ENCODE data around the gene PYGL. TPM values are rescaled to one million over a fixed set of nuclear protein-coding genes. Genes with fewer than 3 reads are reported as not detected.
"Not testable (repeated sequence)": the region's sequence is repeated elsewhere in the genome, so short reads cannot be mapped to it uniquely, and the experiment has no call there.

The PYGL gene
- total RNA-seq, 1 experiment from 2014 or later: 23.0 TPM

GRCh38 chr14:50920482-50921230, 23.6 kb downstream of the PYGL start:
- TF ChIP-seq POLR2AphosphoS5 (IDR thresholded peaks at IDR 0.05; ENCODE audit: low read depth, low read length) (no peak), CTCF (IDR thresholded peaks at IDR 0.05) (no peak), REST (IDR thresholded peaks at IDR 0.05; ENCODE audit: insufficient read depth in 1 of 2, low read depth in 2 of 2, low read length in 1 of 2) (no peak), TCF7L2 (IDR thresholded peaks at IDR 0.05; ENCODE audit: low read depth, low read length) (no peak)
- H3K27me3 ChIP-seq (ENCODE audit: control insufficient read depth, insufficient read depth, low read length): no peaks in the 10 kb centered on the region
- no TSS peak for BruUV-seq (replicated peaks)
- intact Hi-C loops (cut with micrococcal nuclease; ENCODE audit: unreplicated experiment): no loop called here
- H3K9me3 ChIP-seq (ENCODE audit: control insufficient read depth, insufficient read depth, low read depth, low read length): no peaks in the 10 kb centered on the region
- ChIA-PET CTCF (no interaction called here), POLR2A (no interaction called here)
- no peak overlapping the region for H3K4me3 ChIP-seq (ENCODE audit: low read depth in 2 of 2, low read length in 2 of 2)
- in situ Hi-C loops (cut with HindIII; ENCODE audit: low pct_unique_long_range_greater_than_20kb, low sequenced_read_pairs): no loop called here
- ATAC-seq: no peak
- no peaks in the 10 kb centered on the region for H3K4me1 ChIP-seq (ENCODE audit: control insufficient read depth, insufficient read depth, low read length)
- H3K36me3 ChIP-seq (ENCODE audit: control insufficient read depth, insufficient read depth, low read length): no peaks in the 10 kb centered on the region
- no peak overlapping the region for H3K27ac ChIP-seq (ENCODE audit: low read length)
- DNase-seq (ENCODE audit: low read depth, low spot score): no peak

GRCh38 chr14:50919524-50919923, 24.8 kb downstream of the PYGL start:
- POLR2A ChIA-PET; intact Hi-C loops (cut with micrococcal nuclease; ENCODE audit: unreplicated experiment): not testable (repeated sequence)

GRCh38 chr14:50917449-50917848, 26.8 kb downstream of the PYGL start:
- in situ Hi-C loops (cut with HindIII; ENCODE audit: low pct_unique_long_range_greater_than_20kb, low sequenced_read_pairs) (no loop called here), intact Hi-C loops (cut with micrococcal nuclease; ENCODE audit: unreplicated experiment) (no loop called here)
- no peaks in the 10 kb centered on the region for H3K27me3 ChIP-seq (ENCODE audit: control insufficient read depth, insufficient read depth, low read length)
- ATAC-seq (no peak), DNase-seq (ENCODE audit: low read depth, low spot score) (no peak)
- no peak overlapping the region for H3K27ac ChIP-seq (ENCODE audit: low read length)
- POLR2A ChIA-PET: no interaction called here
- no TSS peak for BruUV-seq (replicated peaks)
- H3K9me3 ChIP-seq (ENCODE audit: control insufficient read depth, insufficient read depth, low read depth, low read length): no peaks in the 10 kb centered on the region
- H3K4me3 ChIP-seq (ENCODE audit: low read depth in 2 of 2, low read length in 2 of 2): no peak overlapping the region
- no peaks in the 10 kb centered on the region; the same call in 1 of the 2 replicates for H3K36me3 ChIP-seq (ENCODE audit: control insufficient read depth, insufficient read depth, low read length)
- CTCF ChIA-PET: no interaction called here
- H3K4me1 ChIP-seq (ENCODE audit: control insufficient read depth, insufficient read depth, low read length): no peaks in the 10 kb centered on the region
- TF ChIP-seq REST (IDR thresholded peaks at IDR 0.05; ENCODE audit: insufficient read depth in 1 of 2, low read depth in 2 of 2, low read length in 1 of 2) (no peak), SIN3A (IDR thresholded peaks at IDR 0.05; ENCODE audit: borderline replicate concordance, insufficient read depth, low read depth, low read length) (no peak), TCF7L2 (IDR thresholded peaks at IDR 0.05; ENCODE audit: low read depth, low read length) (no peak), CTCF (IDR thresholded peaks at IDR 0.05) (no peak), POLR2AphosphoS5 (IDR thresholded peaks at IDR 0.05; ENCODE audit: low read depth, low read length) (no peak)

More at GRCh38 chr14:50919524-50919923, 24.8 kb downstream of the PYGL start:
- in situ Hi-C loops (cut with HindIII; ENCODE audit: low pct_unique_long_range_greater_than_20kb, low sequenced_read_pairs); H3K4me1 ChIP-seq (ENCODE audit: control insufficient read depth, insufficient read depth, low read length); H3K36me3 ChIP-seq (ENCODE audit: control insufficient read depth, insufficient read depth, low read length); ATAC-seq; H3K27ac ChIP-seq (ENCODE audit: low read length); H3K9me3 ChIP-seq (ENCODE audit: control insufficient read depth, insufficient read depth, low read depth, low read length); CTCF ChIA-PET; H3K4me3 ChIP-seq (ENCODE audit: low read depth in 2 of 2, low read length in 2 of 2); DNase-seq (ENCODE audit: low read depth, low spot score); H3K27me3 ChIP-seq (ENCODE audit: control insufficient read depth, insufficient read depth, low read length); BruUV-seq (replicated peaks): not testable (repeated sequence)
